Suprapubic skin (tissue), 4 donors: Measurements from ENCODE around the gene JPH3. TPM values are rescaled to one million over a fixed set of nuclear protein-coding genes. Genes with fewer than 3 reads are reported as not detected.

Source experiments
- DNase-seq, 2 donors: peaks; one replicate each; pipeline ENCODE4 v3.0.0-alpha.2; 2019; ENCODE audit warnings: low spot score in 2 of 2
- H3K27ac ChIP-seq: fragments of 200-600 bp; sonication (generic); one replicate; pipeline ENCODE4 v1.5.1; 2019
- H3K27me3 ChIP-seq: fragments of 200-600 bp; sonication (generic); one replicate; pipeline ENCODE4 v1.5.1; 2019
- H3K36me3 ChIP-seq: fragments of 200-600 bp; sonication (generic); one replicate; pipeline ENCODE4 v1.5.1; 2019
- H3K4me1 ChIP-seq: fragments of 200-600 bp; sonication (generic); one replicate; pipeline ENCODE4 v1.5.1; 2019
- H3K4me3 ChIP-seq: fragments of 200-600 bp; sonication (generic); one replicate; pipeline ENCODE4 v1.5.1; 2019; ENCODE audit warnings: mild to moderate bottlenecking
- H3K9me3 ChIP-seq: fragments of 200-600 bp; sonication (generic); one replicate; pipeline ENCODE4 v1.5.1; 2019
- EP300 ChIP-seq: sonication (generic); formaldehyde crosslinking; IDR thresholded peaks from one replicate; pipeline ENCODE4 v1.6.1; 2017; ENCODE audit warnings: antibody characterized with exemption
- POLR2A ChIP-seq, 2 donors: fragments of 450-650 bp; IDR thresholded peaks; one replicate each; pipeline ENCODE4 v1.6.1; 2017; ENCODE audit warnings: antibody characterized with exemption in 2 of 2, mild to moderate bottlenecking in 2 of 2, moderate library complexity in 2 of 2
- POLR2AphosphoS5 ChIP-seq, 3 donors: sonication (generic); formaldehyde crosslinking; IDR thresholded peaks; one replicate each; pipeline ENCODE4 v1.6.1; 2017; ENCODE audit warnings: antibody characterized with exemption in 3 of 3
- WGBS: methylation state at CpG from one replicate; pipeline ENCODE4 v1.1.5; 2018; 5-methylcytosine and 5-hydroxymethylcytosine counted together
- total RNA-seq, 4 donors: library from RNA; depleted of rRNA; stranded (reverse); fragments of >200 nt; gene quantifications; one replicate each; pipeline ENCODE4 v1.1.0, GENCODE V29; 2016
- TF ChIP-seq, protein P1 (sequence below), 2 donors: fragments of 200-600 bp in 1 of 2; fragments of 450-650 bp in 1 of 2; sonication (generic) in 1 of 2; IDR thresholded peaks; one replicate each; pipeline ENCODE4 v1.5.1; 2016 to 2019; ENCODE audit warnings: antibody characterized with exemption in 2 of 2, mild to moderate bottlenecking in 1 of 2, moderate library complexity in 1 of 2

JPH3 gene
- total RNA-seq, 4 donors from 2014 or later, result not detected

DNA sequence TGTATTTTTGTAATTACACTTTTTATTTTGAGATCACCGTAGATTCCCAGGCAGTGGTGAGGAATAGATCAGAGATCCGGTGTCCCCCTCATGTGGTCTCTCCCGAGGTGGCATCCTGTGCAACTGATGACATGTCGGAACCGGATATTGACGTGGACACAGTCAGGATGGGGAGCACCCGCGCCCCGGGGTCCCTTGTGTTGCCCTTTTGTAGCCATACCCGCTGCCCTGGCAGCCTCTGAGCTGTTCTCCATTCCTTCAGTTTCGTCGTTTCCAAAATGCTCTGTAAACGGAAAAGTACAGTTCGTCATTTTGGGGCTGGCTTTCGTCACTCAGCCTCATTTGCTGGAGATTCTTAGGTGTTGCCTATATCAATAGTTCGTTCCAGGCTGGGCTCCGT is 14.2 kb downstream of the JPH3 start:
- WGBS, result 73% methylated on average over 17 of the region's 17 CpGs
- peaks cover 63% of the 10 kb centered on the region for H3K27me3 ChIP-seq
- no peak for TF ChIP-seq EP300
- TF ChIP-seq, protein P1, sequence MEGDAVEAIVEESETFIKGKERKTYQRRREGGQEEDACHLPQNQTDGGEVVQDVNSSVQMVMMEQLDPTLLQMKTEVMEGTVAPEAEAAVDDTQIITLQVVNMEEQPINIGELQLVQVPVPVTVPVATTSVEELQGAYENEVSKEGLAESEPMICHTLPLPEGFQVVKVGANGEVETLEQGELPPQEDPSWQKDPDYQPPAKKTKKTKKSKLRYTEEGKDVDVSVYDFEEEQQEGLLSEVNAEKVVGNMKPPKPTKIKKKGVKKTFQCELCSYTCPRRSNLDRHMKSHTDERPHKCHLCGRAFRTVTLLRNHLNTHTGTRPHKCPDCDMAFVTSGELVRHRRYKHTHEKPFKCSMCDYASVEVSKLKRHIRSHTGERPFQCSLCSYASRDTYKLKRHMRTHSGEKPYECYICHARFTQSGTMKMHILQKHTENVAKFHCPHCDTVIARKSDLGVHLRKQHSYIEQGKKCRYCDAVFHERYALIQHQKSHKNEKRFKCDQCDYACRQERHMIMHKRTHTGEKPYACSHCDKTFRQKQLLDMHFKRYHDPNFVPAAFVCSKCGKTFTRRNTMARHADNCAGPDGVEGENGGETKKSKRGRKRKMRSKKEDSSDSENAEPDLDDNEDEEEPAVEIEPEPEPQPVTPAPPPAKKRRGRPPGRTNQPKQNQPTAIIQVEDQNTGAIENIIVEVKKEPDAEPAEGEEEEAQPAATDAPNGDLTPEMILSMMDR (IDR thresholded peaks at IDR 0.05), result no peak
- TF ChIP-seq POLR2AphosphoS5 (IDR thresholded peaks at IDR 0.05), result no peak
- no peak for TF ChIP-seq POLR2A (IDR thresholded peaks at IDR 0.05)

DNA sequence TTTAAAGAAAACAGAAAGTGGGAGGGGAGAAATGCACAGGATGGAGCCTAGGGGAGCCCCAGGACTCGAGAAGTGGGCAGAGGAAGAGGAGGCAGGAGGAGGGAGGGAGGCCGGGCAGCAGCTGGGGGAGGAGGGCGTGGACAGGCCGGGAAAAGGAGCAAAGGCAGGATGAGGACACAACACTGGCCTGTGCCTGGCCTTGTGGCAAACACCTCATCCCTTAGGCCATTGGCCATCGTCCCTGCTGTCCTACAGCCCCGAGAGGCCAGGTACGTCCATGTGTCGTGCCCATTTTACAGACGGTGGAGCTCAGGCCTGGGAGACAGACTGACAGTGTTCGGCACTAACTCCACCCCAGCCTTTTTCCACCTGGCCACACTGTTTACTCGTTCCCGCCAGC is 15.9 kb downstream of the JPH3 start:
- Histone ChIP-seq H3K27me3 (peaks cover 73% of the 10 kb centered on the region), H3K36me3 (no peaks in the 10 kb centered on the region), H3K4me1 (no peaks in the 10 kb centered on the region), H3K9me3 (no peaks in the 10 kb centered on the region), H3K4me3 (no peak overlapping the region), H3K27ac (no peak overlapping the region)
- DNase-seq, result no peak
- TF ChIP-seq EP300 (no peak), POLR2AphosphoS5 (IDR thresholded peaks at IDR 0.05) (no peak), POLR2A (IDR thresholded peaks at IDR 0.05) (no peak)
- TF ChIP-seq, protein P1 (IDR thresholded peaks at IDR 0.05), result no peak
- WGBS, result 84% methylated on average over 12 of the region's 12 CpGs

More for the DNA sequence above, 14.2 kb downstream of the JPH3 start:
- Histone ChIP-seq H3K4me1 (no peaks in the 10 kb centered on the region), H3K4me3 (no peak overlapping the region), H3K36me3 (no peaks in the 10 kb centered on the region), H3K27ac (no peak overlapping the region), H3K9me3 (no peaks in the 10 kb centered on the region)
- no peak for DNase-seq

DNA sequence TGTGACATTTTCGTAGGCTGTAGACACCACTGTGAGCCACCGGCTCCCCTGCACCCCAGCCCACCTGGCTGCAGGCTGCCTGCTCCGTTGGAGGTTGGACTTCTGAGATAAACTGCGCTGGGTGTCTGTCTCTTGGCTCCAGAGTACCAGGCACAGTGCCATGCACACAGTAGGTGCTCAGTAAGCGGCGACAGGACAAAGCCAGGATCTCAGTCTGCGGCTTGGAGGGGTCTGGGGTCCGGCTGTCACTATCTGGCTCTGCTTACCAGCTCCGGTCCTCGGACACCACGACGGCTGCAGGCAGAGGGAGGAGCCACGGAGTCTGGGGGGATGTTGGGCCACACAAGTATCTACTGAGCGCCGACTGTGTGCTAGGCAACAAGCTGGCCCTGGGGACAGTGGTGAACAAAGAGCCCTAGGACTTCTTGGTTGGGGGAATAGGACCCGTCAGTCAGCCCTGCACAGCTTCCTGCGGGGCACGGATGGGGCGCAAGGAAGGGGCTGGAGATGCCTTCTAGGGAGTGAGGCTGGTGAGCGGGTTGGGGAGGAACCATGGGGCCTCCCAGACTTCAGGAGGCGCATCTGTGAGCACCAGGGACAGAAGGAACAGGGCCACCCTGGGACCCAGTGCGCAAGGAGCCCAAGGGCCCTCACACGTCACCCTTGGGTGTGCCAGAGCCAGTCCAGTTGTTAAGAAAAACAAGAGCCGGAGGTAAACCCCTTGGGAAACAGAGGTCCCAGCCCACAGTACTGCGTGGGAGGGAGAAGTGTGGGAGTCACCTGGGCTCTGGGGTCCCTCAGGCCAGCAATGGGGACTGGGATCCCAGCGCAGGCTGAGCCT is 17.3 kb downstream of the JPH3 start:
- no peaks in the 10 kb centered on the region for H3K4me1 ChIP-seq
- no peak for DNase-seq
- TF ChIP-seq, protein P1 (IDR thresholded peaks at IDR 0.05), result no peak
- TF ChIP-seq EP300 (no peak), POLR2A (IDR thresholded peaks at IDR 0.05) (no peak), POLR2AphosphoS5 (IDR thresholded peaks at IDR 0.05) (no peak)
- H3K36me3 ChIP-seq, result no peaks in the 10 kb centered on the region
- peaks cover 75% of the 10 kb centered on the region for H3K27me3 ChIP-seq
- H3K9me3 ChIP-seq, result no peaks in the 10 kb centered on the region
- H3K27ac ChIP-seq, result no peak overlapping the region
- WGBS, result 69% methylated on average over 19 of the region's 26 CpGs
- H3K4me3 ChIP-seq, result no peak overlapping the region

DNA sequence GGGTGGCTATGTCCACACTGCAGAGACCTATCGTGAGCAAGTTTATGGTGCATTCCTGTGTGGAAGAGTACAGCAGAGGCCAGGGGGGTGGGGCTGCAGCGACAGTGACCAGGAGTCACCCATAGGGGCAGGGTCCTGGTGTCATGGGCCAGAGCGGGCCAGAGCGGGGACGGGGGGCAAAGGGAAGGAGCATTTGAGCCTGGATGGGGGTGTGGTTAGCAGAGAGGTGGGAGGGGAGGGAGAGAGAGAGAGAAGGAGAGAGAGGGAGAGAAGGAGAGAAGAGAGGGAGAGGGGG is 17.8 kb downstream of the JPH3 start:
- Histone ChIP-seq H3K4me3 (no peak overlapping the region), H3K36me3 (no peaks in the 10 kb centered on the region), H3K9me3 (no peaks in the 10 kb centered on the region), H3K27ac (no peak overlapping the region), H3K4me1 (no peaks in the 10 kb centered on the region), H3K27me3 (peaks cover 75% of the 10 kb centered on the region)
- no peak for DNase-seq
- no peak for TF ChIP-seq POLR2A (IDR thresholded peaks at IDR 0.05)
- no peak for TF ChIP-seq POLR2AphosphoS5 (IDR thresholded peaks at IDR 0.05)
- TF ChIP-seq EP300, result no peak
- TF ChIP-seq, protein P1 (IDR thresholded peaks at IDR 0.05), result no peak
- WGBS, result 11% methylated on average over 5 of the region's 5 CpGs

DNA sequence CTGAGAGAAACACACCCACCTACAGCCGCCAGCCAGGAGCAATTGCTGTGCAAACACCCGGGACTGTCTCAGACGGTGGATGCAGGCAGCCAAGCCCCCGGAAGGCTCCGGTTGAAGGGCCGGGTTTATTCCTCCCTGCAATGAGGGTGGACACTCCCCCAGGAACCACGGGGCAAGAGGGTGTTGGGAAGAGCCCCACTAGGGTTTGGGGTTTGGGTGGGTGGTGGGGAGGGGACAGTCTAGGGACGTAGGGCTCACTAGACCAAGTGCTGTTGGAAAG is 19.2 kb downstream of the JPH3 start:
- Histone ChIP-seq H3K36me3 (no peaks in the 10 kb centered on the region), H3K27me3 (peaks cover 72% of the 10 kb centered on the region), H3K27ac (no peak overlapping the region), H3K9me3 (no peaks in the 10 kb centered on the region), H3K4me1 (no peaks in the 10 kb centered on the region), H3K4me3 (no peak overlapping the region)
- TF ChIP-seq, protein P1 (IDR thresholded peaks at IDR 0.05), result no peak
- TF ChIP-seq POLR2A (IDR thresholded peaks at IDR 0.05) (no peak), POLR2AphosphoS5 (IDR thresholded peaks at IDR 0.05) (no peak), EP300 (no peak)
- no peak for DNase-seq
- 70% methylated on average over 2 of the region's 8 CpGs for WGBS
